MM.1S (cell line): Measurements from ENCODE around the gene LIN7A.

Experiments
- DNase-seq: peaks from one replicate; pipeline ENCODE4 v3.0.0-alpha.2; 2015
- H2AFZ ChIP-seq: fragments of 300-600 bp; sonication (generic); 2 replicates; pipeline ENCODE4 v1.6.0; 2016; ENCODE audit warnings: antibody characterized with exemption, low read length
- H3F3A ChIP-seq: fragments of 300-600 bp; sonication (generic); 2 replicates; pipeline ENCODE4 v1.6.1; 2016; ENCODE audit warnings: mild to moderate bottlenecking, antibody characterized with exemption, low read length, moderate library complexity, mixed read lengths; ENCODE audit not compliant: insufficient read depth
- H3K27ac ChIP-seq: fragments of 300-600 bp; sonication (generic); 2 replicates; pipeline ENCODE4 v1.5.1; 2016; ENCODE audit warnings: mild to moderate bottlenecking, low read length
- H3K27me3 ChIP-seq: fragments of 300-600 bp; sonication (generic); replicated peaks from 2 replicates; pipeline ENCODE4 v1.6.0; 2016; ENCODE audit warnings: low read length; ENCODE audit not compliant: insufficient read depth
- H3K36me3 ChIP-seq: fragments of 300-600 bp; sonication (generic); replicated peaks from 2 replicates; pipeline ENCODE4 v1.6.1; 2016; ENCODE audit warnings: mild to moderate bottlenecking, low read length, mixed read lengths; ENCODE audit not compliant: insufficient read depth
- H3K4me1 ChIP-seq: fragments of 300-600 bp; sonication (generic); 2 replicates; pipeline ENCODE4 v1.6.1; 2016; ENCODE audit warnings: low read length, mixed read lengths
- H3K4me2 ChIP-seq: fragments of 300-600 bp; sonication (generic); 2 replicates; pipeline ENCODE4 v1.6.0; 2016; ENCODE audit warnings: low read depth, low read length
- H3K4me3 ChIP-seq: fragments of 300-600 bp; sonication (generic); 2 replicates; pipeline ENCODE4 v1.5.1; 2016; ENCODE audit warnings: low read length, mixed read lengths
- H3K79me2 ChIP-seq: fragments of 300-600 bp; sonication (generic); 2 replicates; pipeline ENCODE4 v1.6.1; 2016; ENCODE audit warnings: mixed run types, low read length, mixed read lengths
- H3K9ac ChIP-seq: fragments of 300-600 bp; sonication (generic); 2 replicates; pipeline ENCODE4 v1.6.1; 2016; ENCODE audit warnings: low read length, mixed read lengths
- H3K9me2 ChIP-seq: fragments of 300-600 bp; sonication (generic); replicated peaks from 2 replicates; pipeline ENCODE4 v1.6.1; 2016; ENCODE audit warnings: mild to moderate bottlenecking, low read length, mixed read lengths; ENCODE audit not compliant: insufficient read depth
- H3K9me3 ChIP-seq: fragments of 300-600 bp; sonication (generic); replicated peaks from 2 replicates; pipeline ENCODE4 v1.6.1; 2016; ENCODE audit warnings: mild to moderate bottlenecking, low read length, mixed read lengths; ENCODE audit not compliant: insufficient read depth
- H4K20me1 ChIP-seq: fragments of 300-600 bp; sonication (generic); 2 replicates; pipeline ENCODE4 v1.6.1; 2016; ENCODE audit warnings: mild to moderate bottlenecking, low read length, moderate library complexity, mixed read lengths; ENCODE audit not compliant: insufficient read depth
- EZH2 ChIP-seq: fragments of 300-600 bp; sonication (generic); optimal IDR thresholded peaks from 2 replicates; pipeline ENCODE3; 2017; ENCODE audit warnings: low read depth, mild to moderate bottlenecking, antibody characterized with exemption, low read length, mixed read lengths
- EZH2phosphoT487 ChIP-seq: fragments of 300-600 bp; sonication (generic); IDR thresholded peaks from 2 replicates; pipeline ENCODE4 v1.6.1; 2018; ENCODE audit warnings: antibody characterized with exemption, low read length
- TF ChIP-seq, protein P1 (sequence below): fragments of 300-600 bp; sonication (generic); IDR thresholded peaks from 2 replicates; pipeline ENCODE4 v1.5.1; 2016; ENCODE audit warnings: antibody characterized with exemption, low read length, mixed read lengths

LIN7A gene

DNA sequence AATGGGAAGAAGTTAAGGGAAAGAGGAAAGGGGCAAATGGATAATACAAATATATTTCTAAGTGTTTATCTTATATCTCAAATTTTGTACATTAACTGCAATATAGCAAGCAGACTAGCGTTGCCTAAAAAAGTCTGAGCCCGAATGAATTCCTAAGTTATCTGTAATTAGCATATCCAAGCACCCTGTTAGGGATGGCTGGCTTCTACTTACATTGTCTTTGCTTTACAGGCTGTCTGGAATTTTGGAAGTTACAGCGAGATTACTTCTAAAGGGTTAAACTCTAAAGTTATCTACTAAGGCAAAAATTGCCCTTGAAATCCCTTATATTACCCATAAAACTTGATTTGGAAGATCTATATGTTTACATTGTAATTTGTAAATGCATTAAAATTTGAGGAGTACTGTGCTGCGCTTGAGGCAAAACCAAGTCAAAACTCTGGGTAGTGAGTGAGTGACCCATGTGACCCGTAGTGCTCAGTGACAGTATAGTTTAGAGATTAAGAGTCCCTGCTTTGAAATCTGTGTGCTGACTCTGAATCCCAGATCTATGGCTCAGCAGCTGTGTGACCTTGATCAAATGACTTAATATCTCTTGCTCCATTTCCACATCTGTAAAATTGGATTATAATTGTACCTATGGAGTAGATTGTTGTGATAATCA, 17.3 kb upstream of the LIN7A start:
- TF ChIP-seq EZH2 (no peak), EZH2phosphoT487 (no peak)
- TF ChIP-seq, protein P1, sequence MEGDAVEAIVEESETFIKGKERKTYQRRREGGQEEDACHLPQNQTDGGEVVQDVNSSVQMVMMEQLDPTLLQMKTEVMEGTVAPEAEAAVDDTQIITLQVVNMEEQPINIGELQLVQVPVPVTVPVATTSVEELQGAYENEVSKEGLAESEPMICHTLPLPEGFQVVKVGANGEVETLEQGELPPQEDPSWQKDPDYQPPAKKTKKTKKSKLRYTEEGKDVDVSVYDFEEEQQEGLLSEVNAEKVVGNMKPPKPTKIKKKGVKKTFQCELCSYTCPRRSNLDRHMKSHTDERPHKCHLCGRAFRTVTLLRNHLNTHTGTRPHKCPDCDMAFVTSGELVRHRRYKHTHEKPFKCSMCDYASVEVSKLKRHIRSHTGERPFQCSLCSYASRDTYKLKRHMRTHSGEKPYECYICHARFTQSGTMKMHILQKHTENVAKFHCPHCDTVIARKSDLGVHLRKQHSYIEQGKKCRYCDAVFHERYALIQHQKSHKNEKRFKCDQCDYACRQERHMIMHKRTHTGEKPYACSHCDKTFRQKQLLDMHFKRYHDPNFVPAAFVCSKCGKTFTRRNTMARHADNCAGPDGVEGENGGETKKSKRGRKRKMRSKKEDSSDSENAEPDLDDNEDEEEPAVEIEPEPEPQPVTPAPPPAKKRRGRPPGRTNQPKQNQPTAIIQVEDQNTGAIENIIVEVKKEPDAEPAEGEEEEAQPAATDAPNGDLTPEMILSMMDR = no peak
- Histone ChIP-seq H3K27me3 (no peaks in the 10 kb centered on the region), H4K20me1 (no peaks in the 10 kb centered on the region), H2AFZ (no peak overlapping the region), H3K9me3 (no peaks in the 10 kb centered on the region), H3K4me2 (no peak overlapping the region), H3F3A (no peaks in the 10 kb centered on the region), H3K36me3 (no peaks in the 10 kb centered on the region), H3K4me1 (no peaks in the 10 kb centered on the region), H3K9ac (no peak overlapping the region), H3K79me2 (no peaks in the 10 kb centered on the region), H3K27ac (no peak overlapping the region), H3K9me2 (no peaks in the 10 kb centered on the region), H3K4me3 (no peak overlapping the region)
- no peak for DNase-seq

DNA sequence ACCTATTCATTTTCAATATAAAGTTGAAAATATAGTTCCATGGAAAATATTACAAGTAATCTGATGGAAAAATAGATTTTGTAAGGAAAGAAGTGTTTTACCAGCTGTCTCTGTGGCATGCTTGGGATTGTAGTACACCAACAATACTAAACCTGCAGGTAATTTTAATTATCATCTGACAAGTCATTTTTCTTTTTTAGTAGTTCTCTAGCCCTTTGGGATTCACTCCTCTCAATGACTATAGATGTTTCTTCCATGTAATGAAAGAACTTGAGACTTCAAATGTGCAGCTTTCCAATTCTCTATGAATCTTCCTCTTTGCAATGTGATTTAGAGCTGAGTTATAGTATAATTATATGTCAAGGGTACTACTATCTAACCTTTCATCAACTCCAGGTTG, 14.7 kb upstream of the LIN7A start:
- Histone ChIP-seq H3F3A (no peaks in the 10 kb centered on the region), H3K4me1 (no peaks in the 10 kb centered on the region), H4K20me1 (no peaks in the 10 kb centered on the region), H3K4me2 (no peak overlapping the region), H3K79me2 (no peaks in the 10 kb centered on the region), H3K9me2 (no peaks in the 10 kb centered on the region), H3K9ac (no peak overlapping the region), H3K4me3 (no peak overlapping the region), H3K36me3 (no peaks in the 10 kb centered on the region), H3K27ac (no peak overlapping the region), H2AFZ (no peak overlapping the region), H3K9me3 (no peaks in the 10 kb centered on the region), H3K27me3 (no peaks in the 10 kb centered on the region)
- DNase-seq = no peak
- TF ChIP-seq EZH2 (no peak), EZH2phosphoT487 (no peak)
- TF ChIP-seq, protein P1 = no peak

DNA sequence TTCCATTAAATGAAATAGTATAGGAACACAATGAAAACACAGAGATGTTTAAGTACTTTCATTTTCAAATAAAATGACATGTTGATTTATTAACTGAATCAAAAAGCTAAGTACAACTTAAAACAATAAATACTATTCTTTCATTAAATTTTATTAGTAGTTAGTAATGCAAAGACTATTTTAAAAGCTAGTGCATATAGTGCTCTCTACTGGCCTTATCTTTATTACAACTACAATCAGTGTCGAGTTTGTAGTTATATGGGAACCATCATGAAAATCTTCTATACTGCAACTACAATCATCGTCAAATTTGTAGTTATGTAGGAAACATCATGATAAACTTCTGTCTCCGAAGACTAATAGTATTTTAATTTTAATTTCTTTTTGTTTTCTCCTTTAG, 8.9 kb upstream of the LIN7A start:
- Histone ChIP-seq H3K27ac (no peak overlapping the region), H4K20me1 (no peaks in the 10 kb centered on the region), H3K9me2 (no peaks in the 10 kb centered on the region), H3K9ac (no peak overlapping the region), H3K27me3 (no peaks in the 10 kb centered on the region), H3K36me3 (no peaks in the 10 kb centered on the region), H3K4me3 (no peak overlapping the region), H3K4me1 (no peaks in the 10 kb centered on the region), H3K79me2 (no peaks in the 10 kb centered on the region), H2AFZ (no peak overlapping the region), H3K4me2 (no peak overlapping the region), H3K9me3 (no peaks in the 10 kb centered on the region), H3F3A (no peaks in the 10 kb centered on the region)
- no peak for TF ChIP-seq EZH2
- TF ChIP-seq, protein P1 = peak; percentile 24; the same call in 1 of the 2 replicates
- DNase-seq = no peak
